SH-SY5Y (cell line): Measurements from ENCODE around the gene IL37.

Experiments used
- GATA2 ChIP-seq: IDR thresholded peaks from 2 replicates; pipeline ENCODE4 v1.6.1; 2011; ENCODE audit warnings: mild to moderate bottlenecking, low read depth, low read length
- GATA3 ChIP-seq: IDR thresholded peaks from 2 replicates; pipeline ENCODE4 v1.6.1; 2011; ENCODE audit warnings: low read depth, mild to moderate bottlenecking, low read length, moderate library complexity

GRCh38 chr2:112923967-112924338 is 13.0 kb downstream of the IL37 start:
- TF ChIP-seq GATA2: no peak
- no peak for TF ChIP-seq GATA3
